H1 (cell line): ENCODE measurements around the gene ANGPTL4. TPM values are rescaled to one million over a fixed set of nuclear protein-coding genes. Genes with fewer than 3 reads are reported as not detected.
A peak's percentile ranks its signal among the peaks of the same experiment; 100 is the strongest.

ENCODE experiments used
- CREB1 ChIP-seq: IDR thresholded peaks from 2 replicates; pipeline ENCODE4 v1.6.1; 2012; ENCODE audit warnings: inconsistent platforms
- EZH2 ChIP-seq: fragments of 200-600 bp; sonication (generic); IDR thresholded peaks from 2 replicates; pipeline ENCODE4 v1.7.1; 2012; ENCODE audit warnings: low read depth, mild to moderate bottlenecking, moderate library complexity, low read length, inconsistent platforms; ENCODE audit not compliant: severe bottlenecking
- JUN ChIP-seq: IDR thresholded peaks from 2 replicates; pipeline ENCODE4 v1.6.1; 2011; ENCODE audit warnings: low read depth, mild to moderate bottlenecking, improper control_type of control experiment, low read length
- MAFK ChIP-seq: IDR thresholded peaks from 2 replicates; pipeline ENCODE4 v1.6.1; 2012; ENCODE audit warnings: low read depth, mild to moderate bottlenecking, improper control_type of control experiment, low read length
- POLR2AphosphoS5 ChIP-seq: IDR thresholded peaks from 2 replicates; pipeline ENCODE4 v1.6.1; 2011; ENCODE audit warnings: low read depth, low read length
- RAD21 ChIP-seq, 2 experiments: IDR thresholded peaks in 1 of 2; conservative IDR thresholded peaks in 1 of 2; 2 replicates each; pipeline ENCODE4 v1.6.1; 2011; ENCODE audit warnings: low read depth in 2 of 2, low read length in 2 of 2, improper control_type of control experiment in 1 of 2, inconsistent platforms in 1 of 2, mild to moderate bottlenecking in 1 of 2, moderate library complexity in 1 of 2
- RFX5 ChIP-seq: IDR thresholded peaks from 2 replicates; pipeline ENCODE4 v1.6.1; 2011; ENCODE audit warnings: low read depth, low read length, improper control_type of control experiment, borderline replicate concordance
- polyA plus RNA-seq, 7 experiments: library from polyadenylated mRNA; depleted of rRNA in 3 of 7; stranded (reverse) in 5 of 7; unstranded in 2 of 7; fragments of >200 nt in 5 of 7; fragments of 200-250 nt in 2 of 7; gene quantifications; 1 replicate in 5 of 7; 2 replicates in 1 of 7; 4 replicates in 1 of 7; pipeline versions ENCODE4 v1.2.1 to v1.2.3, GENCODE V29; 2011 to 2013; ENCODE audit warnings: missing spikeins in 2 of 7, mixed read lengths in 2 of 7
- total RNA-seq: library from RNA; stranded (reverse); fragmentation: NEBNext Ultra II Directional; extraction: Animal tissue kit (Norgen Biotek cat#: 25700); gene quantifications from 2 replicates; pipeline ENCODE4 v1.2.1, GENCODE V29; 2021
- TF ChIP-seq, protein P1 (sequence below): fragments of 300-600 bp; sonication (generic); IDR thresholded peaks from 2 replicates; pipeline ENCODE4 v1.7.1; 2012; ENCODE audit warnings: low read length, moderate library complexity, mild to moderate bottlenecking, inconsistent platforms; ENCODE audit not compliant: insufficient replicate concordance

ANGPTL4 gene
- total and polyA plus RNA-seq, 2 of the 8 experiments (the other 6 are each of a cell fraction or from before 2014, with no cell fraction given) = 2.3 to 6.5 TPM

DNA sequence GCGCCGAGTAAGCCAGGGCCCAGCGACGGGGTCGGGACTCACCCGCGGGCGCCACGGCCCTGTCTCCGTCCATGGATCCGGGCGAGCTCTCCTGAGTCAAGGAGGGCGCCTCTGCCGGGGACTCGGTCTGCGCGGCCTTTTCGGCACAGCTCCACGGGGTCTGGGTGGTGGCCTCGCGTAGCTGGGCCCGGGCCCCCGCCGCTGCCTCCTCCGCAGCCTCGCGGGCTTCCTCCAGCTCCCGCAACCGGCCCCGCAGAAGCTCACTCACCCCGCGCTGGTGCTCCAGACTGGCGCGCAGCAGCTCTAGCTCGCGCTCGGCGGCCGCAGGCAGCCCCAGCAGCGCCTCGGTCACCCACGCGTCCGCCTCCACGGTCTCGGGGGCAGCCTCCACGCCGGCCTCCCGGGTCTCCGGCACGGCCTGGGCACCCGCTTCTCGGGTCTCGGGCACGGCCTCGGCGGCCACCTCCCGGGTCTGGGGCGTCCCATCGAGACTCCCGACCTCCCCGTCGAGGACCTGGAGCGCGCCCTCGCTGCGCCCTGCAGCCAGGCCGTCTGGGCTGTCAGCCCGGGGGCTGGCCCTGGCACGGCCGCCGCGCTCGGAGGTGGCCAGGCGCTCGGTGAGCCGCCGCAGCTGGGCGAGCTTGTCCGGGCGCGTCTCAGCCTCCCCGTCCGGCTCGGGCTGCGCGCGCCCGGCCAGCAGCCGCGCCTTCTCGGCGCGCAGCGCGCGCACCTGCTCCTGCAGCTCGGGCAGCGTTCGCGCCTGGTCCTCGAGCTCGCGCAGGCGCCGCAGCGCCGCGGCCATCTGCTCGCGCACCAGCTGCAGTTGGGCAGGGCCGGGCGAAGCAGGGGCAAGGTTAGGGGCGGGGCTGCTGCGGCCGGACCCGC, 29.3 kb upstream of the ANGPTL4 start (continued):
- TF ChIP-seq, protein P1, sequence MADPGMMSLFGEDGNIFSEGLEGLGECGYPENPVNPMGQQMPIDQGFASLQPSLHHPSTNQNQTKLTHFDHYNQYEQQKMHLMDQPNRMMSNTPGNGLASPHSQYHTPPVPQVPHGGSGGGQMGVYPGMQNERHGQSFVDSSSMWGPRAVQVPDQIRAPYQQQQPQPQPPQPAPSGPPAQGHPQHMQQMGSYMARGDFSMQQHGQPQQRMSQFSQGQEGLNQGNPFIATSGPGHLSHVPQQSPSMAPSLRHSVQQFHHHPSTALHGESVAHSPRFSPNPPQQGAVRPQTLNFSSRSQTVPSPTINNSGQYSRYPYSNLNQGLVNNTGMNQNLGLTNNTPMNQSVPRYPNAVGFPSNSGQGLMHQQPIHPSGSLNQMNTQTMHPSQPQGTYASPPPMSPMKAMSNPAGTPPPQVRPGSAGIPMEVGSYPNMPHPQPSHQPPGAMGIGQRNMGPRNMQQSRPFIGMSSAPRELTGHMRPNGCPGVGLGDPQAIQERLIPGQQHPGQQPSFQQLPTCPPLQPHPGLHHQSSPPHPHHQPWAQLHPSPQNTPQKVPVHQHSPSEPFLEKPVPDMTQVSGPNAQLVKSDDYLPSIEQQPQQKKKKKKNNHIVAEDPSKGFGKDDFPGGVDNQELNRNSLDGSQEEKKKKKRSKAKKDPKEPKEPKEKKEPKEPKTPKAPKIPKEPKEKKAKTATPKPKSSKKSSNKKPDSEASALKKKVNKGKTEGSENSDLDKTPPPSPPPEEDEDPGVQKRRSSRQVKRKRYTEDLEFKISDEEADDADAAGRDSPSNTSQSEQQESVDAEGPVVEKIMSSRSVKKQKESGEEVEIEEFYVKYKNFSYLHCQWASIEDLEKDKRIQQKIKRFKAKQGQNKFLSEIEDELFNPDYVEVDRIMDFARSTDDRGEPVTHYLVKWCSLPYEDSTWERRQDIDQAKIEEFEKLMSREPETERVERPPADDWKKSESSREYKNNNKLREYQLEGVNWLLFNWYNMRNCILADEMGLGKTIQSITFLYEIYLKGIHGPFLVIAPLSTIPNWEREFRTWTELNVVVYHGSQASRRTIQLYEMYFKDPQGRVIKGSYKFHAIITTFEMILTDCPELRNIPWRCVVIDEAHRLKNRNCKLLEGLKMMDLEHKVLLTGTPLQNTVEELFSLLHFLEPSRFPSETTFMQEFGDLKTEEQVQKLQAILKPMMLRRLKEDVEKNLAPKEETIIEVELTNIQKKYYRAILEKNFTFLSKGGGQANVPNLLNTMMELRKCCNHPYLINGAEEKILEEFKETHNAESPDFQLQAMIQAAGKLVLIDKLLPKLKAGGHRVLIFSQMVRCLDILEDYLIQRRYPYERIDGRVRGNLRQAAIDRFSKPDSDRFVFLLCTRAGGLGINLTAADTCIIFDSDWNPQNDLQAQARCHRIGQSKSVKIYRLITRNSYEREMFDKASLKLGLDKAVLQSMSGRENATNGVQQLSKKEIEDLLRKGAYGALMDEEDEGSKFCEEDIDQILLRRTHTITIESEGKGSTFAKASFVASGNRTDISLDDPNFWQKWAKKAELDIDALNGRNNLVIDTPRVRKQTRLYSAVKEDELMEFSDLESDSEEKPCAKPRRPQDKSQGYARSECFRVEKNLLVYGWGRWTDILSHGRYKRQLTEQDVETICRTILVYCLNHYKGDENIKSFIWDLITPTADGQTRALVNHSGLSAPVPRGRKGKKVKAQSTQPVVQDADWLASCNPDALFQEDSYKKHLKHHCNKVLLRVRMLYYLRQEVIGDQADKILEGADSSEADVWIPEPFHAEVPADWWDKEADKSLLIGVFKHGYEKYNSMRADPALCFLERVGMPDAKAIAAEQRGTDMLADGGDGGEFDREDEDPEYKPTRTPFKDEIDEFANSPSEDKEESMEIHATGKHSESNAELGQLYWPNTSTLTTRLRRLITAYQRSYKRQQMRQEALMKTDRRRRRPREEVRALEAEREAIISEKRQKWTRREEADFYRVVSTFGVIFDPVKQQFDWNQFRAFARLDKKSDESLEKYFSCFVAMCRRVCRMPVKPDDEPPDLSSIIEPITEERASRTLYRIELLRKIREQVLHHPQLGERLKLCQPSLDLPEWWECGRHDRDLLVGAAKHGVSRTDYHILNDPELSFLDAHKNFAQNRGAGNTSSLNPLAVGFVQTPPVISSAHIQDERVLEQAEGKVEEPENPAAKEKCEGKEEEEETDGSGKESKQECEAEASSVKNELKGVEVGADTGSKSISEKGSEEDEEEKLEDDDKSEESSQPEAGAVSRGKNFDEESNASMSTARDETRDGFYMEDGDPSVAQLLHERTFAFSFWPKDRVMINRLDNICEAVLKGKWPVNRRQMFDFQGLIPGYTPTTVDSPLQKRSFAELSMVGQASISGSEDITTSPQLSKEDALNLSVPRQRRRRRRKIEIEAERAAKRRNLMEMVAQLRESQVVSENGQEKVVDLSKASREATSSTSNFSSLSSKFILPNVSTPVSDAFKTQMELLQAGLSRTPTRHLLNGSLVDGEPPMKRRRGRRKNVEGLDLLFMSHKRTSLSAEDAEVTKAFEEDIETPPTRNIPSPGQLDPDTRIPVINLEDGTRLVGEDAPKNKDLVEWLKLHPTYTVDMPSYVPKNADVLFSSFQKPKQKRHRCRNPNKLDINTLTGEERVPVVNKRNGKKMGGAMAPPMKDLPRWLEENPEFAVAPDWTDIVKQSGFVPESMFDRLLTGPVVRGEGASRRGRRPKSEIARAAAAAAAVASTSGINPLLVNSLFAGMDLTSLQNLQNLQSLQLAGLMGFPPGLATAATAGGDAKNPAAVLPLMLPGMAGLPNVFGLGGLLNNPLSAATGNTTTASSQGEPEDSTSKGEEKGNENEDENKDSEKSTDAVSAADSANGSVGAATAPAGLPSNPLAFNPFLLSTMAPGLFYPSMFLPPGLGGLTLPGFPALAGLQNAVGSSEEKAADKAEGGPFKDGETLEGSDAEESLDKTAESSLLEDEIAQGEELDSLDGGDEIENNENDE = no peak
- TF ChIP-seq MAFK = no peak
- TF ChIP-seq CREB1 = no peak
- TF ChIP-seq JUN = no peak
- TF ChIP-seq RAD21 (IDR thresholded peaks at IDR 0.05 in 1 of 2, conservative IDR thresholded peaks at IDR 0.05 in 1 of 2; ENCODE audit: low read depth in 2 of 2, low read length in 2 of 2) = no peak
- TF ChIP-seq POLR2AphosphoS5 = no peak
- peak; percentile 31 for TF ChIP-seq EZH2
- no peak for TF ChIP-seq RFX5
